HG03378 (cell line): ENCODE measurements around the gene SLC44A2.
"Not testable (repeated sequence)": the region's sequence is repeated elsewhere in the genome, so short reads cannot be mapped to it uniquely, and the experiment has no call there.

Experiments
- ATAC-seq: cut with Tn5 transposase; IDR thresholded peaks from one replicate; pipeline ENCODE4 v1.9.1; 2021; ENCODE audit warnings: mild to moderate bottlenecking, moderate library complexity; ENCODE audit not compliant: unreplicated experiment

SLC44A2 gene

GRCh38 chr19:10648360-10648759, 23.0 kb downstream of the SLC44A2 start:
- no peak for ATAC-seq

- no peak for ATAC-seq
Observed at GRCh38 chr19:10651851-10652250, 26.5 kb downstream of the SLC44A2 start.

- no peak for ATAC-seq
Observed at GRCh38 chr19:10653482-10653731, 28.1 kb downstream of the SLC44A2 start.

GRCh38 chr19:10653732-10654609, 28.6 kb downstream of the SLC44A2 start, which contains the start of gene ILF3:
Gene ILF3, plus strand, starts transcription at chr19:10654346. Its CDS starts 16,260 bp downstream, at chr19:10670606.
- ATAC-seq, result peak; percentile 65

- no peak for ATAC-seq
Observed at GRCh38 chr19:10654610-10655456, 29.5 kb downstream of the SLC44A2 start.

- ATAC-seq, result no peak
Observed at GRCh38 chr19:10655457-10656312, 30.3 kb downstream of the SLC44A2 start.

GRCh38 chr19:10660346-10660745, 35.0 kb downstream of the SLC44A2 start:
- ATAC-seq, result no peak

GRCh38 chr19:10661946-10662345, 36.6 kb downstream of the SLC44A2 start:
- ATAC-seq, result no peak

- no peak for ATAC-seq
Observed at GRCh38 chr19:10662384-10663251, 37.3 kb downstream of the SLC44A2 start.

GRCh38 chr19:10663252-10663563, 37.9 kb downstream of the SLC44A2 start:
- ATAC-seq, result not testable (repeated sequence)

- ATAC-seq, result no peak
Observed at GRCh38 chr19:10667867-10668266, 42.5 kb downstream of the SLC44A2 start.

- ATAC-seq, result no peak
Observed at GRCh38 chr19:10669246-10669645, 43.9 kb downstream of the SLC44A2 start.

- ATAC-seq, result no peak
Observed at GRCh38 chr19:10670182-10670581, 44.8 kb downstream of the SLC44A2 start.

- no peak for ATAC-seq
Observed at GRCh38 chr19:10670876-10671804, 45.8 kb downstream of the SLC44A2 start.

GRCh38 chr19:10671922-10672321, 46.6 kb downstream of the SLC44A2 start:
- not testable (repeated sequence) for ATAC-seq

- not testable (repeated sequence) for ATAC-seq
Observed at GRCh38 chr19:10675214-10675613, 49.9 kb downstream of the SLC44A2 start.

GRCh38 chr19:10677751-10678150, 52.4 kb downstream of the SLC44A2 start:
- no peak for ATAC-seq

- ATAC-seq, result no peak
Observed at GRCh38 chr19:10678813-10679212, 53.5 kb downstream of the SLC44A2 start.

- no peak for ATAC-seq
Observed at GRCh38 chr19:10679743-10680142, 54.4 kb downstream of the SLC44A2 start.
